B cell (primary cell): ENCODE results near the gene MCEMP1.

ENCODE experiments used
- CTCF ChIP-seq: fragments of 200-600 bp; IDR thresholded peaks from one replicate; pipeline ENCODE4 v1.8.0; 2022; ENCODE audit warnings: antibody characterized with exemption, mild to moderate bottlenecking
- EZH2 ChIP-seq: IDR thresholded peaks from 2 replicates; pipeline ENCODE4 v1.6.1; 2012; ENCODE audit warnings: borderline replicate concordance, low read depth, mild to moderate bottlenecking, moderate library complexity, low read length; ENCODE audit not compliant: insufficient read depth, poor library complexity, severe bottlenecking

DNA sequence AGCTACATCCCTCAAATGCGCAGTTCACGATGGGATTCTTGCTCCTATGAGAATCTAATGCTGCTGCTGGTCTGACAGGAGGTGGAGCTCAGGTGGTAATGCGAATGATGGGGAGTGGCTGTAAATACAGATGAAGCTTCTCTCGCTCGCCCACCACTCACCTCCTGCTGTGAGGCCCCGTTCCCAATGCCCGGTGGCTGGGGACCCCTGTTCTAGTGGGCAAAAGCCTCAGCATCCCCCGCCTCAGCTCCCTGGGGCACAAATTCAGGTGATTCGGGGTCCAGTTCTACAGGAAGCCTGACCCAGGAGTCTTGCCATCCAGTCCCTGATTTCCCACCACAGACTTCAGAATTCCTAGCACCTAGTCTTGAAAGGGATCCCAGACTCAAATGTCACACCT is 4.4 kb upstream of the MCEMP1 start:
- no peak for TF ChIP-seq CTCF
- TF ChIP-seq EZH2, result no peak
